Measurements from ENCODE around the gene ATP2A2. TPM values are rescaled to one million over a fixed set of nuclear protein-coding genes. Genes with fewer than 3 reads are reported as not detected.
A peak's percentile ranks its signal among the peaks of the same experiment; 100 is the strongest.
"Not testable (repeated sequence)": the region's sequence is repeated elsewhere in the genome, so short reads cannot be mapped to it uniquely, and the experiment has no call there.

ATP2A2 gene
- total RNA-seq, 2 experiments from 2014 or later: 116 to 130 TPM

DNA sequence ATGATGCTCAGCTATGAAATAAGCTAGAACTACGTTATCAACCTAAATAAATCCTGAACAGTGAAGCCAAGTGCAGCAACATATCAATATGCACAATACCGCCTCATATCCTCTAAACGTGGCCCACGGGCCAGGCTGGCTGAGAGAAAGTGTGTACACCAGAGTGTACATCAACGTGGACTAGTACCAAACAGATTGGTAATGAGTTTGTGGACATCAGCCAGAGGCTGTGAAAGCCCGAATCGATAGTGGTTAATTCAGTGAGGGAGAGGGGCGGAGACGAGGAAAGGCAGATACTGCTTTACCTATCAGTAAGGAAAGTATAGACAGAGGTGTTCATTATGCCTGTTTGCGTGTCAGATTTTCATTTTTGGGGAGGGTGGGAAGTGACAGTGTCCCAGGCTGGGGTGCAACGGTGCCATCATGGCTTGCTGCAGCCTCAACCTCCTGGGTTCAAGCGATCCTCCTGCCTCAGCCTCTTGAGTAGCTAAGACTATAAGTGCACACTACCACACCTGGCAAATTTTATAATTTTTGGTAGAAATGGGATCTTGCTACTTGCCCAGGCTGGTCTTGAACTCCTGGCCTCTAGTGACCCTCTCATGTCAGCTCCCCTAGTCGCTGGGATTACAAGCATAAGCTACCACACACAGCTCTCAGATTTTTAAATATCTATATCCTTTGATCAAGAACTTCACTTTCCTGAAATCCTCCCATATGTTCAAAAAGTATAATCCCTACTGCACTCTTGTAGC, 72.3 kb downstream of the ATP2A2 start:
- Mint-ChIP-seq H3K27me3 (no peaks in the 10 kb centered on the region), H3K27ac (no peak overlapping the region)
- intact Hi-C loops (cut with DNase I, micrococcal nuclease): no loop called here

GRCh38 chr12:110354172-110354780, 73.2 kb downstream of the ATP2A2 start:
- Mint-ChIP-seq H3K9me3 (ENCODE audit: low read depth) (no peaks in the 10 kb centered on the region), H3K27ac (no peak overlapping the region), H3K4me1 (peaks cover 30% of the 10 kb centered on the region), H3K4me3 (no peak overlapping the region), H3K27me3 (no peaks in the 10 kb centered on the region), H3K36me3 (ENCODE audit: low read depth) (peaks cover 11% of the 10 kb centered on the region)
- CTCF ChIA-PET: interaction anchor here (0.7 to 3.1 kb wide), 6 partner anchors 15 to 350 kb away, joined by 3 to 23 read pairs (median 3); no protein-coding TSS in a partner anchor
- POLR2A ChIA-PET: interaction anchor here (0.6 to 0.8 kb wide), 2 partner anchors 18 to 90 kb away, joined by 3 to 7 read pairs; no protein-coding TSS in a partner anchor
- no peak for ATAC-seq
- intact Hi-C loops (cut with DNase I, micrococcal nuclease): no loop called here
- DNase-seq: no peak

More for the DNA sequence above, 72.3 kb downstream of the ATP2A2 start:
- DNase-seq: no peak
- peaks cover 39% of the 10 kb centered on the region for H3K4me1 Mint-ChIP-seq
- ChIA-PET CTCF (interaction anchor here (0.6 to 3.1 kb wide), 7 partner anchors 14 to 349 kb away, joined by 3 to 23 read pairs (median 4); no protein-coding TSS in a partner anchor), POLR2A (interaction anchor here (0.6 to 0.8 kb wide), 2 partner anchors 18 to 89 kb away, joined by 3 to 7 read pairs; no protein-coding TSS in a partner anchor)
- peaks cover 14% of the 10 kb centered on the region for H3K36me3 Mint-ChIP-seq (ENCODE audit: low read depth)
- H3K9me3 Mint-ChIP-seq (ENCODE audit: low read depth): no peaks in the 10 kb centered on the region
- no peak for ATAC-seq
- H3K4me3 Mint-ChIP-seq: no peak overlapping the region

- Mint-ChIP-seq H3K27me3 (no peaks in the 10 kb centered on the region), H3K9me3 (ENCODE audit: low read depth) (no peaks in the 10 kb centered on the region), H3K36me3 (ENCODE audit: low read depth) (peaks cover 5% of the 10 kb centered on the region), H3K4me1 (peaks cover 22% of the 10 kb centered on the region), H3K4me3 (no peak overlapping the region), H3K27ac (no peak overlapping the region)
- DNase-seq (peak; percentile 62), ATAC-seq (peak; percentile 60)
- CTCF ChIA-PET: interaction anchor here (3.1 kb wide), 1 partner anchor 76 kb away, joined by 23 read pairs; no protein-coding TSS in a partner anchor
- intact Hi-C loops (cut with DNase I, micrococcal nuclease): loop anchor here (1.0 kb wide), 1 partner anchor 76 kb away; no protein-coding TSS in a partner anchor
- POLR2A ChIA-PET: no interaction called here
Measured at GRCh38 chr12:110355073-110355472, 74.0 kb downstream of the ATP2A2 start.

GRCh38 chr12:110358384-110359097, 77.5 kb downstream of the ATP2A2 start:
- H3K36me3 Mint-ChIP-seq (ENCODE audit: low read depth); H3K27me3 Mint-ChIP-seq; ATAC-seq; H3K9me3 Mint-ChIP-seq (ENCODE audit: low read depth); intact Hi-C loops (cut with DNase I, micrococcal nuclease); H3K27ac Mint-ChIP-seq; H3K4me3 Mint-ChIP-seq; POLR2A ChIA-PET; DNase-seq: not testable (repeated sequence)
- peaks cover 16% of the 10 kb centered on the region for H3K4me1 Mint-ChIP-seq
- CTCF ChIA-PET: interaction anchor here (0.6 to 1.3 kb wide), 3 partner anchors 9 to 20 kb away, joined by 3 read pairs; no protein-coding TSS in a partner anchor

DNA sequence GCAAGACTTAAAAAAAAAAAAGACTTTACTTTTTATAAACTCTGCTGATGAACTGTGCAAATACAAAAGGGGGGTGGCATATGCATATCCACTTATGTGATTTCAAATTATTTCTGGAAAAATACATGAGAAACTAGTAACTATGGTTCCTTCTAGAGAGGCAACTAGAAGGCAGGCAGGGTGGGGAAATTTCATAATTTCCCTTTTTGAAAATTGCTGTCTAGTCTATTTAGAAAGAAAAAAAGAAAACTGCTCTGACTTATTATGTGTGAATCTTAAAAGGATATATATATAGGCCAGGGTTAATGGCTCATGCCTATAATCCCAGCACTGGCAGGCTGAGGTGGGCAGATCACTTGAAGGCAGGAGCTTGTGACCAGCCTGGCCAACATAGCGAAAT, 80.2 kb downstream of the ATP2A2 start:
- Mint-ChIP-seq H3K27me3 (no peaks in the 10 kb centered on the region), H3K9me3 (ENCODE audit: low read depth) (no peaks in the 10 kb centered on the region), H3K27ac (no peak overlapping the region), H3K4me3 (no peak overlapping the region), H3K4me1 (no peaks in the 10 kb centered on the region), H3K36me3 (ENCODE audit: low read depth) (no peaks in the 10 kb centered on the region)
- ChIA-PET POLR2A (interaction anchor here (0.7 kb wide), 1 partner anchor 1245 kb away, joined by 3 read pairs; the partner anchor contains the start of gene ACACB), CTCF (interaction anchor here (0.7 kb wide), 2 partner anchors 12 to 262 kb away, joined by 3 read pairs; no protein-coding TSS in a partner anchor)
- intact Hi-C loops (cut with DNase I, micrococcal nuclease): no loop called here
- no peak for ATAC-seq
- DNase-seq: no peak

- H3K27ac Mint-ChIP-seq: no peak overlapping the region
Measured at GRCh38 chr12:110365489-110366320, 84.7 kb downstream of the ATP2A2 start.

GRCh38 chr12:110366321-110367142, 85.5 kb downstream of the ATP2A2 start:
- H3K4me1 Mint-ChIP-seq: no peaks in the 10 kb centered on the region
- H3K4me3 Mint-ChIP-seq: no peak overlapping the region
- intact Hi-C loops (cut with DNase I, micrococcal nuclease): no loop called here
- no peaks in the 10 kb centered on the region for H3K36me3 Mint-ChIP-seq (ENCODE audit: low read depth)
- no peaks in the 10 kb centered on the region for H3K27me3 Mint-ChIP-seq
- no peak overlapping the region for H3K27ac Mint-ChIP-seq
- ChIA-PET POLR2A (interaction anchor here (0.6 to 0.7 kb wide), 2 partner anchors 64 to 84 kb away, joined by 3 to 4 read pairs; no protein-coding TSS in a partner anchor), CTCF (interaction anchor here (0.8 kb wide), 1 partner anchor 186 kb away, joined by 3 read pairs; no protein-coding TSS in a partner anchor)
- H3K9me3 Mint-ChIP-seq (ENCODE audit: low read depth): no peaks in the 10 kb centered on the region
- DNase-seq: no peak
- no peak for ATAC-seq

More at GRCh38 chr12:110365489-110366320, 84.7 kb downstream of the ATP2A2 start:
- H3K9me3 Mint-ChIP-seq (ENCODE audit: low read depth): no peaks in the 10 kb centered on the region
- no peaks in the 10 kb centered on the region for H3K36me3 Mint-ChIP-seq (ENCODE audit: low read depth)
- ATAC-seq: no peak
- ChIA-PET CTCF (interaction anchor here (1.0 to 1.3 kb wide), 2 partner anchors 53 to 66 kb away, joined by 3 to 7 read pairs; no protein-coding TSS in a partner anchor), POLR2A (interaction anchor here (0.5 kb wide), 1 partner anchor 766 kb away, joined by 3 read pairs; no protein-coding TSS in a partner anchor)
- no peak overlapping the region for H3K4me3 Mint-ChIP-seq
- no peaks in the 10 kb centered on the region for H3K27me3 Mint-ChIP-seq
- intact Hi-C loops (cut with DNase I, micrococcal nuclease): no loop called here
- no peaks in the 10 kb centered on the region for H3K4me1 Mint-ChIP-seq
- DNase-seq: no peak

DNA sequence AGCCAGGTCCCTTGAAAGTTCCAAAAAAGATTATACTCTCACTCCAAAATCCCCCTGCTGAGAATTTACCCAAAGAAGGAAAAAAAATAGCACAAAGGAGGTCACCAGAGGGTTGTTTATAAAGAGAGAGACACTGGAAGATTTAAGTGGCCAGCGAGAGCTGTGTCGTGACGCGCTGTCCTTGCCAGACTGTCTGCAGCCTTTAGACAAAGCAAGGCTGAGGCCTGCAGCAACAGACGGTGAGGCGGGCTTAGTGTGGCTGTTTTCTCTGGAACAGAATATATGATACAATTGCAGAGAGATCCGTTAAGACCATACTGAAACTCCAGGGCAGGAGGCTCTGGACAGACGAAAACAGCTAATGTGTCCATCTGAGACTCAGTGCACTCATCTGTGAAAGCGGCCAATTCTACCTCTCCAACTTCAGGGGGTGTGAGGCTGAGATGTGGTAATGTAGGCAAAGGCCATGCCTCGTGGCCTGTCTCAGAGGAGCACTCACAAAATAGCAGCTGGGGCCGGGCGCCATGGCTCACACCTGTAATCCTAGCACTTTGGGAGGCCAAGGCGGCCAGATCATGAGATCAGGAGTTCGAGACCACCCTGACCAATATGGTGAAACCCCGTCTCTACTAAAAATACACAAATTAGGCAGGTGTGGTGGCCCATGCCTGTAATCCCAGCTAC, 86.3 kb downstream of the ATP2A2 start:
- POLR2A ChIA-PET: interaction anchor here (0.7 kb wide), 1 partner anchor 83 kb away, joined by 4 read pairs; no protein-coding TSS in a partner anchor
- no peaks in the 10 kb centered on the region for H3K4me1 Mint-ChIP-seq

GRCh38 chr12:110369992-110370391, 88.9 kb downstream of the ATP2A2 start:
- intact Hi-C loops (cut with DNase I, micrococcal nuclease): no loop called here
- Mint-ChIP-seq H3K4me3 (no peak overlapping the region), H3K9me3 (ENCODE audit: low read depth) (no peaks in the 10 kb centered on the region), H3K27me3 (no peaks in the 10 kb centered on the region), H3K36me3 (ENCODE audit: low read depth) (peaks cover 16% of the 10 kb centered on the region), H3K27ac (no peak overlapping the region), H3K4me1 (no peaks in the 10 kb centered on the region)
- DNase-seq (no peak), ATAC-seq (no peak)
- POLR2A ChIA-PET: no interaction called here
- CTCF ChIA-PET: no interaction called here

More for the DNA sequence above, 86.3 kb downstream of the ATP2A2 start:
- CTCF ChIA-PET: interaction anchor here (0.8 kb wide), 1 partner anchor 185 kb away, joined by 3 read pairs; no protein-coding TSS in a partner anchor
- H3K4me3 Mint-ChIP-seq: no peak overlapping the region
- H3K36me3 Mint-ChIP-seq (ENCODE audit: low read depth): peaks cover 3% of the 10 kb centered on the region
- ATAC-seq: no peak
- H3K27me3 Mint-ChIP-seq: no peaks in the 10 kb centered on the region
- intact Hi-C loops (cut with DNase I, micrococcal nuclease): no loop called here
- no peak overlapping the region for H3K27ac Mint-ChIP-seq
- no peaks in the 10 kb centered on the region for H3K9me3 Mint-ChIP-seq (ENCODE audit: low read depth)
- DNase-seq: no peak
